Globus pallidus (tissue), 1 donor: ENCODE results near the gene OGDHL.

Source experiments
- DNase-seq: peaks from one replicate; pipeline ENCODE4 v3.0.0-alpha.2; 2015; ENCODE audit warnings: low spot score

The OGDHL gene

GRCh38 chr10:49689882-49690510 is 72.1 kb downstream of the OGDHL start:
- DNase-seq = no peak

DNA sequence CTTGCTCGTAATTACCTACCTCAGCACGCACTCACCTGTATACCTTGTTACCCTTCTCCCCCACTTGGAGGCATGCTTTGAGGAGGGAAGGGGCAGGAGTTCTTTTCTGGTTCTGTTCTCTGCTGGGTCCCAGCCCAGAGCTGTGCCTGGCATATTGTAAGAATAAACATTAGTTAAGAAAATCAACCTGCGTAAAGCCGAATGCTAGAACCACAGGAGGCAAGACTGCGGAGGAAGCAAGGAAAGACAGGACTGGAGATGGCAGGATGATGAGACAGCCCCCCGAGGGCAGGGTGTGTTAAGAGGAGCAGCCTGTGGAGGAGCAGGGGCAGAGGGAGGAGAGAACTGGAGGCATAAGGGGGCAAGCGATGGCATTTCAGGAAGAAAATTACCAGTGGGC is 73.2 kb downstream of the OGDHL start:
- no peak for DNase-seq

GRCh38 chr10:49688261-49688846 is 73.8 kb downstream of the OGDHL start:
- DNase-seq = no peak

GRCh38 chr10:49686651-49687050 is 75.5 kb downstream of the OGDHL start:
- no peak for DNase-seq
